NB4 (cell line): ENCODE measurements around the gene OPN1MW.
"Not testable (repeated sequence)": the region's sequence is repeated elsewhere in the genome, so short reads cannot be mapped to it uniquely, and the experiment has no call there.

Experiments
- POLR2A ChIP-seq: IDR thresholded peaks from 2 replicates; pipeline ENCODE4 v1.6.1; 2011; ENCODE audit warnings: mild to moderate bottlenecking; ENCODE audit not compliant: insufficient read length; ENCODE audit errors: extremely low read depth
- TF ChIP-seq, protein P1 (sequence below): IDR thresholded peaks from one replicate; pipeline ENCODE4 v1.5.1; 2012; ENCODE audit warnings: low read depth, low read length

DNA sequence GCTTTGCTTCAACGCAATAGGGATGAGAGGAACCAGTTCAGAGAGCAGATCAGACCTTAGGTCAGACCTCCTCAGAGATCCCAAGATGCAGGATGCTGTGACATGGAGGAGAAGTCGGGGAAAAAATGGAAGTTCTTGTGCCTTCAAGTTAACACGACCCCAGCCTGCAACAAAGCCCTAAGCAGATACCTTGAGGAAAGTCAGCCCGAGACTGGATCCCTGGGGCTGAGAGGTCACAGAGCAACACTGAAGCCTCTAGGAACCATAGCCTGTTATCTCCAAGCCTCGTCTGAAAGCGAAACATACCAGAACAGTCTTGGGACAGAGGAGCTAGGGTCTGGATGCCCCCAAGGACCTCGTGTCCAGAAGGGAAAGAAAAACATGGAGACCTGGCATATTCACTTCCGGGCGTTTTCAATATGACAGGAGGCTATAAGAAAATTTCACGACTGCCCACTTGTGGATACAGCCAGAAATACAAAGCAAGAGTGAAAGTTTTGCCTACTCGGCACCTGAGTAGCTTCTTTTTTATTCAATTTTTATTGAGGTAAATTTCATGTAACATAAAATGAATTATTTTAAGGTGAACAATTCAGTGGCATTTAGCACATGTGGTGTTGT is 56.7 kb downstream of the OPN1MW start:
- TF ChIP-seq, protein P1, sequence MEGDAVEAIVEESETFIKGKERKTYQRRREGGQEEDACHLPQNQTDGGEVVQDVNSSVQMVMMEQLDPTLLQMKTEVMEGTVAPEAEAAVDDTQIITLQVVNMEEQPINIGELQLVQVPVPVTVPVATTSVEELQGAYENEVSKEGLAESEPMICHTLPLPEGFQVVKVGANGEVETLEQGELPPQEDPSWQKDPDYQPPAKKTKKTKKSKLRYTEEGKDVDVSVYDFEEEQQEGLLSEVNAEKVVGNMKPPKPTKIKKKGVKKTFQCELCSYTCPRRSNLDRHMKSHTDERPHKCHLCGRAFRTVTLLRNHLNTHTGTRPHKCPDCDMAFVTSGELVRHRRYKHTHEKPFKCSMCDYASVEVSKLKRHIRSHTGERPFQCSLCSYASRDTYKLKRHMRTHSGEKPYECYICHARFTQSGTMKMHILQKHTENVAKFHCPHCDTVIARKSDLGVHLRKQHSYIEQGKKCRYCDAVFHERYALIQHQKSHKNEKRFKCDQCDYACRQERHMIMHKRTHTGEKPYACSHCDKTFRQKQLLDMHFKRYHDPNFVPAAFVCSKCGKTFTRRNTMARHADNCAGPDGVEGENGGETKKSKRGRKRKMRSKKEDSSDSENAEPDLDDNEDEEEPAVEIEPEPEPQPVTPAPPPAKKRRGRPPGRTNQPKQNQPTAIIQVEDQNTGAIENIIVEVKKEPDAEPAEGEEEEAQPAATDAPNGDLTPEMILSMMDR, result not testable (repeated sequence)
- TF ChIP-seq POLR2A, result not testable (repeated sequence)
